ACC112 (cell line): Measurements from ENCODE around the gene LAMA2.
"Not testable (repeated sequence)": the region's sequence is repeated elsewhere in the genome, so short reads cannot be mapped to it uniquely, and the experiment has no call there.

Experiments used
- H2AFZ ChIP-seq: fragments of 200-600 bp; sonication (generic); one replicate; pipeline ENCODE4 v1.6.0; 2017; ENCODE audit warnings: antibody characterized with exemption, low read length; ENCODE audit not compliant: unreplicated experiment
- H3K27ac ChIP-seq: fragments of 200-600 bp; sonication (generic); 2 replicates; pipeline ENCODE4 v1.5.1; 2014; ENCODE audit warnings: low read depth, mild to moderate bottlenecking, antibody characterized with exemption, low read length, moderate library complexity
- H3K27me3 ChIP-seq: fragments of 200-600 bp; sonication (generic); 2 replicates; pipeline ENCODE4 v1.6.1; 2014; ENCODE audit warnings: mild to moderate bottlenecking, antibody characterized with exemption, low read length, moderate library complexity, mixed read lengths; ENCODE audit not compliant: insufficient read depth
- H3K36me3 ChIP-seq: fragments of 200-600 bp; sonication (generic); 2 replicates; pipeline ENCODE4 v1.6.1; 2016; ENCODE audit warnings: mild to moderate bottlenecking, antibody characterized with exemption, low read length, moderate library complexity, mixed read lengths; ENCODE audit not compliant: insufficient read depth
- H3K4me1 ChIP-seq: fragments of 200-600 bp; sonication (generic); one replicate; pipeline ENCODE4 v1.6.1; 2016; ENCODE audit warnings: low read length, mixed read lengths; ENCODE audit not compliant: insufficient read depth, unreplicated experiment, control insufficient read depth
- H3K4me3 ChIP-seq: fragments of 200-600 bp; sonication (generic); 2 replicates; pipeline ENCODE4 v1.5.1; 2014; ENCODE audit warnings: mild to moderate bottlenecking, low read depth, low read length
- H3K79me2 ChIP-seq: fragments of 200-600 bp; sonication (generic); one replicate; pipeline ENCODE4 v1.6.0; 2016; ENCODE audit warnings: low read length; ENCODE audit not compliant: control insufficient read depth, unreplicated experiment, insufficient read depth

LAMA2 gene

GRCh38 chr6:129033180-129033579 is 150.2 kb downstream of the LAMA2 start:
- no peaks in the 10 kb centered on the region for H3K36me3 ChIP-seq
- H2AFZ ChIP-seq: peak overlapping the region; percentile 89
- H3K27me3 ChIP-seq: no peaks in the 10 kb centered on the region
- H3K4me1 ChIP-seq: peaks cover 36% of the 10 kb centered on the region
- no peak overlapping the region for H3K4me3 ChIP-seq
- no peak overlapping the region for H3K27ac ChIP-seq
- no peaks in the 10 kb centered on the region for H3K79me2 ChIP-seq

GRCh38 chr6:129033581-129033980 is 150.6 kb downstream of the LAMA2 start:
- Histone ChIP-seq H2AFZ (no peak overlapping the region), H3K27me3 (no peaks in the 10 kb centered on the region), H3K4me3 (no peak overlapping the region), H3K27ac (no peak overlapping the region), H3K79me2 (no peaks in the 10 kb centered on the region), H3K36me3 (no peaks in the 10 kb centered on the region), H3K4me1 (peaks cover 36% of the 10 kb centered on the region)

- H3K27ac ChIP-seq: no peak overlapping the region
- no peaks in the 10 kb centered on the region for H3K79me2 ChIP-seq
- H3K27me3 ChIP-seq: no peaks in the 10 kb centered on the region
Observed at GRCh38 chr6:129041563-129041962, 158.6 kb downstream of the LAMA2 start.

GRCh38 chr6:129046526-129046925 is 163.6 kb downstream of the LAMA2 start:
- Histone ChIP-seq H3K27ac (no peak overlapping the region), H3K4me1 (no peaks in the 10 kb centered on the region), H2AFZ (no peak overlapping the region), H3K27me3 (no peaks in the 10 kb centered on the region), H3K4me3 (no peak overlapping the region), H3K79me2 (no peaks in the 10 kb centered on the region), H3K36me3 (no peaks in the 10 kb centered on the region)

More at GRCh38 chr6:129041563-129041962, 158.6 kb downstream of the LAMA2 start:
- Histone ChIP-seq H3K4me3 (no peak overlapping the region), H3K36me3 (no peaks in the 10 kb centered on the region), H3K4me1 (no peaks in the 10 kb centered on the region), H2AFZ (no peak overlapping the region)

- H3K79me2 ChIP-seq: no peaks in the 10 kb centered on the region
- no peak overlapping the region for H2AFZ ChIP-seq
- H3K27ac ChIP-seq: no peak overlapping the region
- no peak overlapping the region for H3K4me3 ChIP-seq
- H3K27me3 ChIP-seq: no peaks in the 10 kb centered on the region
- no peaks in the 10 kb centered on the region for H3K4me1 ChIP-seq
- no peaks in the 10 kb centered on the region for H3K36me3 ChIP-seq
Observed at GRCh38 chr6:129047834-129048233, 164.9 kb downstream of the LAMA2 start.

- no peak overlapping the region for H3K27ac ChIP-seq
- no peaks in the 10 kb centered on the region for H3K79me2 ChIP-seq
- no peak overlapping the region for H2AFZ ChIP-seq
- H3K36me3 ChIP-seq: no peaks in the 10 kb centered on the region
- H3K4me3 ChIP-seq: no peak overlapping the region
- H3K27me3 ChIP-seq: no peaks in the 10 kb centered on the region
- H3K4me1 ChIP-seq: no peaks in the 10 kb centered on the region
Observed at GRCh38 chr6:129050086-129050485, 167.1 kb downstream of the LAMA2 start.

GRCh38 chr6:129053143-129053542 is 170.2 kb downstream of the LAMA2 start:
- not testable (repeated sequence) for H3K36me3 ChIP-seq, H3K4me1 ChIP-seq, H2AFZ ChIP-seq, H3K27me3 ChIP-seq, H3K4me3 ChIP-seq, H3K27ac ChIP-seq, H3K79me2 ChIP-seq

- Histone ChIP-seq H3K27me3 (no peaks in the 10 kb centered on the region), H2AFZ (peak overlapping the region; percentile 14), H3K4me1 (peaks cover 7% of the 10 kb centered on the region), H3K36me3 (no peaks in the 10 kb centered on the region), H3K4me3 (no peak overlapping the region), H3K27ac (no peak overlapping the region), H3K79me2 (no peaks in the 10 kb centered on the region)
Observed at GRCh38 chr6:129055796-129056195, 172.9 kb downstream of the LAMA2 start.

GRCh38 chr6:129059650-129060049 is 176.7 kb downstream of the LAMA2 start:
- no peaks in the 10 kb centered on the region for H3K79me2 ChIP-seq
- peaks cover 7% of the 10 kb centered on the region for H3K4me1 ChIP-seq
- no peak overlapping the region for H2AFZ ChIP-seq
- no peak overlapping the region for H3K4me3 ChIP-seq
- no peaks in the 10 kb centered on the region for H3K27me3 ChIP-seq
- H3K36me3 ChIP-seq: peaks cover 4% of the 10 kb centered on the region; the same call in 1 of the 2 replicates
- no peak overlapping the region for H3K27ac ChIP-seq

GRCh38 chr6:129069006-129069405 is 186.1 kb downstream of the LAMA2 start:
- peaks cover 4% of the 10 kb centered on the region for H3K4me1 ChIP-seq
- peaks cover 4% of the 10 kb centered on the region; the same call in 1 of the 2 replicates for H3K36me3 ChIP-seq
- no peaks in the 10 kb centered on the region for H3K79me2 ChIP-seq
- no peak overlapping the region for H3K4me3 ChIP-seq
- no peak overlapping the region for H2AFZ ChIP-seq
- H3K27ac ChIP-seq: no peak overlapping the region
- H3K27me3 ChIP-seq: no peaks in the 10 kb centered on the region

GRCh38 chr6:129073051-129073450 is 190.1 kb downstream of the LAMA2 start:
- H3K79me2 ChIP-seq: no peaks in the 10 kb centered on the region
- no peak overlapping the region for H3K4me3 ChIP-seq
- H3K36me3 ChIP-seq: no peaks in the 10 kb centered on the region
- no peak overlapping the region for H3K27ac ChIP-seq
- H3K27me3 ChIP-seq: no peaks in the 10 kb centered on the region
- no peak overlapping the region for H2AFZ ChIP-seq
- H3K4me1 ChIP-seq: peaks cover 8% of the 10 kb centered on the region
